ENCODE measurements around the gene RUNDC3A.
"Not testable (repeated sequence)": the region's sequence is repeated elsewhere in the genome, so short reads cannot be mapped to it uniquely, and the experiment has no call there.

Gene RUNDC3A

GRCh38 chr17:44334727-44335126, 26.3 kb downstream of the RUNDC3A start:
- H3K27ac ChIP-seq = no peak overlapping the region
- TF ChIP-seq ZFX (IDR thresholded peaks at IDR 0.05; ENCODE audit: borderline replicate concordance) (no peak), CTCF (IDR thresholded peaks at IDR 0.05) (no peak)

GRCh38 chr17:44335564-44335963, 27.2 kb downstream of the RUNDC3A start:
- no peak for TF ChIP-seq CTCF (IDR thresholded peaks at IDR 0.05)
- no peak for TF ChIP-seq ZFX (IDR thresholded peaks at IDR 0.05; ENCODE audit: borderline replicate concordance)
- no peak overlapping the region for H3K27ac ChIP-seq

GRCh38 chr17:44335968-44336367, 27.6 kb downstream of the RUNDC3A start:
- no peak overlapping the region for H3K27ac ChIP-seq
- TF ChIP-seq ZFX (IDR thresholded peaks at IDR 0.05; ENCODE audit: borderline replicate concordance) = no peak
- no peak for TF ChIP-seq CTCF (IDR thresholded peaks at IDR 0.05)

GRCh38 chr17:44338702-44339101, 30.3 kb downstream of the RUNDC3A start:
- no peak overlapping the region for H3K27ac ChIP-seq
- TF ChIP-seq ZFX (IDR thresholded peaks at IDR 0.05; ENCODE audit: borderline replicate concordance) = no peak
- no peak for TF ChIP-seq CTCF (IDR thresholded peaks at IDR 0.05)

GRCh38 chr17:44340553-44340952, 32.2 kb downstream of the RUNDC3A start:
- not testable (repeated sequence) for H3K27ac ChIP-seq

- H3K27ac ChIP-seq = no peak overlapping the region
- no peak for TF ChIP-seq CTCF (IDR thresholded peaks at IDR 0.05)
- no peak for TF ChIP-seq ZFX (IDR thresholded peaks at IDR 0.05; ENCODE audit: borderline replicate concordance)
These were observed 35.3 kb downstream of the RUNDC3A start for GRCh38 chr17:44343510-44344209.

GRCh38 chr17:44344939-44345453, 36.6 kb downstream of the RUNDC3A start, which contains the start of gene GRN:
GRN (plus strand) TSS chr17:44345302; CDS start chr17:44349165, 3,863 bp downstream.
- H3K27ac ChIP-seq = peak within 1 kb of the TSS; percentile 55
- TF ChIP-seq CTCF (IDR thresholded peaks at IDR 0.05) (no peak), ZFX (IDR thresholded peaks at IDR 0.05; ENCODE audit: borderline replicate concordance) (no peak)

Data from 22Rv1 (cell line).